Measurements from ENCODE around the gene JADE1.

Gene JADE1

DNA sequence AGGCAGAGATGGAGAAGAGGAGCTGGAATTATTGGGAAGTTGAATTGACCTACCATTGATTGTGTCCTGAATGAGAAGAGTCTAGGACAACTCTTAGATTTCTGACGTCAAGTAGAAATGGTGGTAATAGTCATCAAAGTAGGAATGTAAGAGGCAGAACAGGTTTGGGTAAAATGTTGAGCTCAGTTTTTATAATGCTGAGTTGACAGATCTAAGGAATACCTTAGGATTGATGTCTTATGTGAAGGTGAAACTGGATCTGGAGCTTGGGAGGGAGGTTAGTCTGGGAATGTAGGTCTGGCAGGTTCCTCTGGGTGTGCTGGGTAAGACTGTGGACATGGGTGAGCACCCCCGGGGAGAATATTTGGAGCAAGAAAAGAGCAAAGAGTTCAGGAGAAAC lies 31.9 kb downstream of the JADE1 start:
- DNase-seq (ENCODE audit: low read depth in 2 of 2), result no peak

DNA sequence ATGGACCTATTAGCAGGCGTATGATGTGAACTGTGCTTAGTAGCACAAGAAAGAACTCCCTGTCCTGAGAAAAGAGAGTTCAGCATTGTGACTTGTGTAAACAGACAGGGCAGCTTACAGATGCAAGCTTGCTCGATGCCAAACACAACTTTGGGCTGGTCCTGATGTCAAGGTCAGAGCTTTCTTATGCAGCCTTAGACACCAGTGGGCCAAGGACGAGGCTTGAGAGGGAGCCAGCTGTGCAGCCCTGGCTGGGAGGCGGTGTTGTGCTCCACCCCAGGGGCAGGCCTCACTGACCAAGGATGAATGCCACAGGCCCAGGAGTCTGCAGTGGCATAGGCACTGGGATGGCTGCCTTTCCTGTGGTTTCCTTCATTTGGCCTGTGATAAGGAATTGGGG lies 35.4 kb downstream of the JADE1 start:
- DNase-seq (ENCODE audit: low read depth in 2 of 2), result no peak

DNA sequence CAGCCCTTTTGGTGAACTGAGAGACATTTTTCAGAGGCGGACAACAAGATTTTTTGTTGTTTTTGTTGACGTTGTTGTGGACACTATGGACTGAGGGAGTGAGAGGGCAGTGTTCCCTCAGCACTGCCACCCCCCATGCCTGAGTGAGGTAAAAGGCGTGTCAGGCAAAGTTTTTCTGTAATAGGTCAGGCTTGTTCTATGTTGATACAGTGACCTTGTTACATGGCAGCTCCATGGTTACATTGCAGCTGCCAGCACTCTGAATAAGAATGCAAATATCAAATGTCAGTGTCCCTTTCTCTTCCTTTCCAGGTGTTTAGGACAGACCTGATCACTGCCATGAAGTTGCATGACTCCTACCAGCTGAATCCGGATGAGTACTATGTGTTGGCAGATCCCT lies 36.6 kb downstream of the JADE1 start:
- DNase-seq (ENCODE audit: low read depth in 2 of 2), result no peak

DNA sequence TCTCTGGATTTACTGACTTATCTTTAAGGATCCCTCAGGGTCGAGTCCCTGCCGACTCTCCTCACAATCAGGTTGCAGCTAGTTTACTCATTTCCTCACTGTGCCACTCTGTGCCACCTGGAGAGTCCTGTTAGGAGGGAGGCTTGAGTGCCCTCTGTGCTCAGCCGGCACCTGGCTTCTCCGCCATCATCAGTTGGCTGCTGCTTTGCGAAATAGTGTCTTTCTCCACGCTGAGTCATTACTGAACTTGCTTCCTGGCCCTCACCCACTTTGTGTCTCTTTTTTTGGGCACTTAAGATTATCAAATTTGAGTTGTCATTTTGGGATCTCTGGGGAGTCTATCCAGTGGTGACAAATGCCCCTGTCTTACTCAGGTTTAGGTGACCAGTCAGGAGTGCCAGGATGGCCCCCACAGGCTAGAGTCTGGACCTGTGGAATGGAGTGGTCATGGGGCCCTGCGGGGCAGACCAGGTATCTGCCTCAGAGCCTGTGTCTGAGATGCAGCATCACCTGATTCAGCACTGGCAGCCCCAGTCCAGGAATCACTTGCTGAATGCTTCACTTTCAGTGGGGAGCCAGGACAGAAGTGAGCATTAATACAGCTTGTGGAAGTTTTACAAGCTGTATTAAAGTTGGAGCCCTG lies 37.7 kb downstream of the JADE1 start:
- no peak for DNase-seq (ENCODE audit: low read depth in 2 of 2)

DNA sequence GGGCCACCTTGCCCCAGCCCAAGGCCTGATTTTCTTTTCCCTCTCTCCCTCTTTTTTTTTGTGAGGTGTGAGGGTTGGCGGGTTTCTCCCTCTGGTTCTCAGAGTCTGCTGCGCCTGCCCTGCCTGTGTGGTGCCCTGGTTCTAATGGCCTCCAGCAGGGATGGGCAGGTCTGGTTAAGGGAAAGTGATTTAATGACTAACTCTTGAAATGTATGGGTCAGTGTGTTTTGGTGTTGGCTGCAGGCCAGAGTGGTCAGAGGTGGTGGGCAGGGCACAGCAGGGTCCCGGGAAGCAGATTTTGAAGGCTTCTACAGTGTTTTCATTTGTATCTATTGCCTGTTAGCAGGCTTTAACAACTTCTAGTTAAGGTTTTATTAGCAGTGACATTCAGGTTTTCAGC lies 39.0 kb downstream of the JADE1 start:
- no peak for DNase-seq (ENCODE audit: low read depth in 2 of 2)

DNA sequence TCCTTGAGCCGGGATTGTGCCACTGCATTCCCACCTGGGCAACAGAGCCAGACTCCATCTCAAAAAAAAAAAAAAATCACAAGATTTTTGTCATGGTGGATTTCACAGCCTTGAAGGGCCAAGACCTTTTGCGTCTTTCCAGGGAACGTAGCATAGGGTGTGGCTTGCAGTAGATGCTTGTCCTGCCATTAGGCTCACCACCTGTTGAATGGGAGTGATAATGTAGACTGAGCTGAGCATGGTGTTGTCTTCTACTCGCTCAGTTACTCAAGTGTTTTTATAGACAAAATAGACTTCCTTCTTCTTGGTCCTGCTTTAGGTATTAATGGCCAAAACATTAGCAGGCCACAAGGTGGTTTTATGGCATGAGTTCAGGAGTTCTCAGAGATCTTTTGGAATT lies 40.8 kb downstream of the JADE1 start:
- no peak for DNase-seq (ENCODE audit: low read depth in 2 of 2)

DNA sequence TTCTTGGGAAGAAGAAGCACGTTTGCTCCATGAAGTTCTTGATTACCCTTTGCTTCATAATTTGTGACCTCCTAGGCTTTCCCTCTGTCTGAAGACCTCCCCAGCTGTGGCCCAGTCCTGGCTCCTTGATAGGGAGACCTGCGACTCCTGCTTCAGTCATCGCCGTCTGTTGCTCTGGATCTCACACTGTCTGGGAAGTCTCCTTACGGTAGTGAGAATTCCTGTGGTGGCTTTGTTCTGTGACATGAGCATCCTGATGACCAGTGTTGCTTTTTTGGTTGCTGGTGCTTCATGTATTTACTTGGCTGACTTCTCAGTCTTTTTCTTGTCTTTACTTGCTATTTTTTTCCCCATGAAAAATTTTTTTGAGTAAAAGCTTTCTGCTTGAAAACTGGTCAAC lies 44.2 kb downstream of the JADE1 start:
- no peak for DNase-seq (ENCODE audit: low read depth in 2 of 2)

DNA sequence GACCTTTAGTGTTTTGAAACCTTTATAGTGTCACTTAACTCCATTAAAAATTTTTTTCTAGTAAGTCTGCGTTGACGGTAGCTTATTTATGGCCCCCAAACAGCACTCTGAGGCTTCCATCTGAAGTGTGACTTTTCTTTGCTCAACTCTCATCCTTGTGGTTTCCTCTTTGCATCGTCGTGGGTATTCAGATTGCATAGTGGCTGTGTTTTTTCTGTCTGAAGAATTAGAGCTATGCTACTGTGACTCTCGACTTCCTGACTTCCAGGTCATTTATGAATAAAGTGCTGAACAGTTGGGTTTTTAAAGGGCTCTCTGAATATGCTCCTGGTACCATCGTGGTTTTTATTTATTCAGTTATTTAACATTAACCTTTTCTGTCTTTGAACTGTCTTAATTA lies 44.9 kb downstream of the JADE1 start:
- DNase-seq (ENCODE audit: low read depth in 2 of 2), result no peak

DNA sequence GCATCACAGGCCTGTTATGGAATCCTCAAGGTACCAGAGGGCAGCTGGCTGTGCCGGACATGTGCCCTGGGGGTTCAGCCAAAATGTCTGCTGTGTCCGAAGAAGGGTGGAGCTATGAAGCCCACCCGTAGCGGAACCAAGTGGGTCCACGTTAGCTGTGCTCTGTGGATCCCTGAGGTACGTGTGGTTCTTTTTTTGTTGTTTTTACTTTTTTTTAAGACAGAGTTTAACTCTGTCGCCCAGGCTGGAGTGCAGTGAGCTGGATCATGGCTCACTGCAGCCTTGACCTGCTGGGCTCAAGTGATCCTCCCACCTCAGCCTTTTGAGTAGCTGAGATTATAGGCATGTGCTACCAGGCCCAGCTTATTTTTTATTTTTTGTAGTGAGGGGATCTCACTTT lies 46.1 kb downstream of the JADE1 start:
- DNase-seq (ENCODE audit: low read depth in 2 of 2), result no peak

DNA sequence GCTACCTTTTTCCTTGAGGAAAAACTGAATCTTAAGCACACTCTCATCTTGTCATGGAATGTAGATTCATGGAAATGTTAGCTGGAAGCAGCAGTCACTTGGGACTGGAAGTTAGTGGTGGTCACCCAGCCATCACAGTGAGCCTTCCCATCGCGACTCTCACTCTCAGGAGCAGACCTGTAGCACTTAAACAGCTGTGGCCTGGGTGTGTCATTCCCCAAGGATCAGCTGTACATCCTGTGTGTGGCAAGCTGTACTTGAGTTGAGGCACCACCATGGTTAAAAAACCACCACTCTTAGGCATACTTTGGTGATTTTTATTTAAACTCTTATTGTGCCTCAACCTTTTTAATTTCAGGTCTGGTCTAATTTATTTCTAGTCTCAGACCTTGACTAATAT lies 46.7 kb downstream of the JADE1 start:
- DNase-seq (ENCODE audit: low read depth in 2 of 2), result no peak

DNA sequence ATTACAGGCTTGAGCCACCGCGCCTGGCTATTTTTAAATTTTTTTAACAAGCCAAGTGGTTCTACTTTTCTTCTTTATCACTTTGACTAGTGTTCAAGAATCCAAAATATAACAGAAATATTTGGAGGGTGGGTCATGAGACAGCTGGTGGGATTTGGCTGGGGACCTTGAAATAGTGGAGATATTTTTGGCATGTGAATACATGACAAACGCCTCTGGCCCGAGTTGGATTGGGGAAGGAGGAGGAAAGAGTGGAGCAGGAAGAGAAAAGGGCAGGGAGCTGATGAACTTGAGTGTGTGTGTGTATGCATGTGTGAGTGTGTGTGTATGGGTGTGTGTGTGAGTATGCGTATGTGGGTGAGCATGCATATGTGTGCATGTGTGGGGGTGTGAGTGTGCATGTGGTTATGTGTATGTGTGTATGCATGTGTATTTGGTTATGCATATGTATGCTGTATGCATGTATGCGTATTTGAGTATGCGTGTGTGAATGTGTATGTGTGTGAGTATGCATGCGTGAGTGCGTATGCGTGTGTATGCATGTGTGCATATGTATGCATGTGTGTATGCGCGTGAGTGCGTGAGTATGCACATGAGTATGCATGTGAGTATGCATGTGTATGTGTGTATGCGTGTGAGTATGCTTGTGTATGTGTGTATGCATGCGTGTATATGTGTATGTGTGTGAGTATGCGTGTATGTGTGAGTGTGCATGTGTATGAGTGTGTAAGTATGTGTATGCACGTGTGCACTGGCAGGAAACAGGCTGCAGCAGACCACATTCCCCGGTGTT lies 49.6 kb downstream of the JADE1 start:
- DNase-seq (ENCODE audit: low read depth in 2 of 2), result no peak

DNA sequence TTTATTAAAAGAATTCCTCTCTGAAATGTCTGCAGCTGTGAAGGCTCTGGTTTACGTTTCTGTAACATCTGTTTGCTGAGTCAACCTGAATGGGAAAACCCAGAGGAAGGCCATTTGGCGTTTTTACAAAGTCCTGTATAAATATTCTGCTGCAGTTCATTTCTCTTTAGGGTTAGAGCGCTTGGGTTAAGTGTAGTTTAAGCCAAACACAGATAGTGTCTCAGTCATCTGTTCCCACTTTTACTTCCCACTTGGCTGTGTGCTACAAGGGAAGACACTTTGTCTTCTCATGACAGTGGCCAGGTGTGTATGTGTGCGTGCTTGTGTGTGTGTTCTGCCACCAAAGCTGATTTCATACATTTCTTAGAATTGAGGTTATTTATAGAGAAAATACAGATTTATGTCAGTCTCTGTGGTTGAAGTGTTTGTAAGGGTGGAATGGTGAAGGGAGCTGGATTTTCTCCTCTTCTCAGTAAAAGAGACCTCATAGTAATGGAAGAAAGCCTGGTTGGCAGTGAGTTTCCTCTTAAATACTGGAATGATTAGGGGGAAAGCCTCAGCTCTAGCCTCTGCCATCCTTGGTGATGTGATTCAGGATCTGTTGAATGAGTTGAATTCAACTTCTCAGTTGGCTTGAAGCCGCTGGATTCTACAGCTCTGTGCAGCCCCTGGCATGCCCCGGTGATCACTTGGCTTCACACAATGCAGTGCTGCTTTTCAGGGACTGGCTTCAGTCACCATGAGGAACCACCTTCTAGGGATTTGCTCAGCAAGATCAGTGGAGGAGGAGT lies 50.6 kb downstream of the JADE1 start:
- DNase-seq (ENCODE audit: low read depth in 2 of 2), result no peak

DNA sequence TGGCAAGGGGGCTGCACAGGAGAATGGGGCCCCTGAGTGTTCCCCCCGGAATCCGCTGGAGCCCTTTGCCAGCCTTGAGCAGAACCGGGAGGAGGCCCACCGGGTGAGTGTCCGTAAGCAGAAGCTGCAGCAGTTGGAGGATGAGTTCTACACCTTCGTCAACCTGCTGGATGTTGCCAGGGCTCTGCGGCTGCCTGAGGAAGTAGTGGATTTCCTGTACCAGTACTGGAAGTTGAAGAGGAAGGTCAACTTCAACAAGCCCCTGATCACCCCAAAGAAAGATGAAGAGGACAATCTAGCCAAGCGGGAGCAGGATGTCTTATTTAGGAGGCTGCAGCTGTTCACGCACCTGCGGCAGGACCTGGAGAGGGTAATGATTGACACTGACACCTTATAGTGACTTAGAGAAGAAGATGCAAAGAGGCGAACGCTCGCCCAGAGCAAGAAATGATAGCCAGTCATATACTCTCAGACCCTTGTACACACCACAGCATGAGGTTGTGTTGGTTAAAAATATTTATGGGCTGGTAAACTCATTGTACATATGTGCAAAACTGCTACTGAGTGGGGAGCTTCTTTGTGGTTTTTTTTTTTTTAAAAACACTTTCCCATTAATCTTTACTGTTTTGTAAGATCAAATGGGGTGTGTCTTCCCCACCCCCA lies 52.5 kb downstream of the JADE1 start:
- no peak for DNase-seq (ENCODE audit: low read depth in 2 of 2)

DNA sequence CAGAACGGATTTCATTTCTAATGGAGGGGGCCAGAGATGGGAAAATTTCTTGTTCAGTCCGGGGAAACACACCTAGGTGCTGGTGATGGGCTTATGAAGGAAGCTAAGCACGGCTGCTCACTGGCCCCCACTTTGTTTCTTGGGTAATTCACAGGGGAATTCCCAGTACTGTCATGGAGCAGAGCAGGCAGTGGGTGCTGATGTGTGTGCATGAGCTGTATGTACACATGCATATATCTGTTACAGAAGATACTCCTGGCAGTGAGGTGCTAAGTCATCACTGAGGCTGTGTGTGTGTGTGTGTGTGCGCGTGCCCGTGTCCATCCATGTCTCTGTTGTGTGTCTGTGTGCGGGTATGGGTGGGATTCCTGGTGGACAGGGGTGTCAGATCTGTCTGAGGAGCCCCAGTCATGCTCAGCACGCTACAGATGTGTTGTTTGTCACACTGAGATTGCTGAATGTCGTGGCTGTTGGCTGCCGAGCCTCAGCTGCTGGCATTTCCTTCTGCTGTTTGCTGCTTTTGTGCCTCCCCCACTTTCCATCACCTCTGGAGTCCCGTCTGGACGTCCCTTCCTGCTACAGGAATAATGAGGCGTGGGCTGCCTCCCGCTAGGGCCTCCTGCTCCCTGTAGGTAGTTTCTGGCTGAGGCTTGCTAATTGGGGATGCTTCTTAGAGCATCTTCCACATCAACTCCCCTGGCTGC lies 53.3 kb downstream of the JADE1 start:
- DNase-seq (ENCODE audit: low read depth in 2 of 2), result no peak

DNA sequence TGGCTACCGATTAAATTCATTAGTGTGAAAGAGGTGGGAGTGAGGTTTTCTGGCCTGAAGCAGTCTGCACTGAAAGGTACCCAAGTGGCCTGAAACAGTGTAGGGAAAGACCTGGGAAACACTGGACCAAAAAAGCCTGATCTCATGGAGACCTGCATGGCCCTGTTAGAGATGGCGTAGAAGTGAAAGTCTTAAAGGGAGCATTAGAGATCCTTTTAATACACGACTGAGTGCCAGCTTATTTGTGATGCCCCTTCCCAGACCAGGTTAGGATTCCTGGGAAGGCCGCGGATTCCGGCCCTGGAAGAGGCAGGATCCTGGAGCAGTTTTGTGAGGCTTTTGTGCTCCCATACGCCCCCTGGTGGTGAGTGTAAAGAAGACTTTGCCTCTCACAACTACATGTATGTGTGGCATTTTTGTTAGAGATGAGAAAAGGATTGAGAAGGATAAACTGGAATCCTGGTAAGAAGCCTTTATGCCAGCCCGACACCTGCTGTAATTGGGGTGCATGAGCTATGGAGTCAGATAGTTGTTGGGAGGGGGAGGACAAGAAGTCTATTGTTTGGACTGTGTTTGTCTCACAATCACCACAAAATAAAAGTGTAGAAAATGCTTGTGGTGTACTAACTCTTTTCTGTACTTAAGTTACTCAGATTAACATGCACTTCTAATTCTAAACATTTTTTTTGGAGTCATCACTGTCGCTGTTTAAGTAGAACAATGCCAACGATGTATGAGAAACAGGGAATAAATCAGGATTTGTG lies 54.0 kb downstream of the JADE1 start:
- peak in 1 of 2 donors; percentile 53 for DNase-seq (ENCODE audit: low read depth in 2 of 2)

DNA sequence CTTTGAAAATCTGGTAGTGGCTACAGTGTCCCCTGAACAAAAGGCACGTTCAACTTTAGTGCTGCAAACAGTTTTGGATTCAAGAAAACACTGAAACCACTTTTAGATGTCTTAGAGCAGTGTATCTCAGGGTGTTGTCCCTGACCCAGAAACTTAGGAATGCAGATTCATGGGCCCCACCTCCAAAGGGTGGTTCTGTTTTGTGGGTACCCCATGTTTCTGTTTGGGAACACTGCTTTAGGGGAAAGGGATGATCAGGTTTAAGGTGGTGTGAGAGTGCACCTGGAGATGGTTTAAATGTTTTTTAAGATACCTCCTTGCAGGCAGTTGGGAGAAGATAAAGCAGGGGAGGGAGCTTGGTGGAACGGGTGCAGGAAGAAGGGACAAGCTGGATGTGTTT lies 55.6 kb downstream of the JADE1 start:
- no peak for DNase-seq (ENCODE audit: low read depth in 2 of 2)

DNA sequence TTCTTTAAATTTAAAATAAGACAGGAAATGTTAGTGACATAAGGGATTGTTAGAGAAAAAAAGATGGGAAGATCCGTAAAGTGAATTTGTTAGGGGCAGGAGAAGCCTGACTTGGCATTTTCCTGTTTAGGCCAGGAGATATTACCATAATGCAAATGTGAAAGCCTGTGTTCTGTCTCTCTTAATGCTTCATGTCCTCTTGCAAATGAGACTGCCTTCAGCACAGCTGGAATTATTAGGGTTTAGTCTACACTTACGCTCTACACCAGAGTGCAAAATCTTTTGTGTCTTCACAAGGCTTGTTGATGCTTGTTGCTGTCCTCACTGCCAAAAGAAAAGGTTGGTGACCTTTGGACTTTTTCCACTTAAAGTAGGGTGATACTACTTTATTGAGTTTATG lies 56.8 kb downstream of the JADE1 start:
- DNase-seq (ENCODE audit: low read depth in 2 of 2), result no peak

DNA sequence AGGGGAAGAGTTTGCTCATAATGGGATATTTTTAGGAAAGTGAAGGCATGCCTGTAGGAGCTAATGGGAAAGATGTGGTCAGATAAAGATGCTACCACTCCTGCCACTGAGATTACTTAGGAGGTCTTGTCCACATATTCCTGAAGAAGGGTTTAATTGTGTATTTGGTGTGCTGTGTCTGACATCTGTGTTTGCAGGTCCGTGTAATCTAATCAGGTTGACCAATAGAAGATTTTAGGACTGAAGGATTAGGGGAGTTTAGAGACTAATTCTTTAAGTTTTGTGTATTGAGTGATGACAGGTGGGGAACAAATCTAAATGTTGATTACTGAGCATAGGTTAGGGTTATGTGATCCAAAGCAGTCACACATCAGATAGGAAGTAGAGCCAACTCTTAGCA lies 57.2 kb downstream of the JADE1 start:
- no peak for DNase-seq (ENCODE audit: low read depth in 2 of 2)

DNA sequence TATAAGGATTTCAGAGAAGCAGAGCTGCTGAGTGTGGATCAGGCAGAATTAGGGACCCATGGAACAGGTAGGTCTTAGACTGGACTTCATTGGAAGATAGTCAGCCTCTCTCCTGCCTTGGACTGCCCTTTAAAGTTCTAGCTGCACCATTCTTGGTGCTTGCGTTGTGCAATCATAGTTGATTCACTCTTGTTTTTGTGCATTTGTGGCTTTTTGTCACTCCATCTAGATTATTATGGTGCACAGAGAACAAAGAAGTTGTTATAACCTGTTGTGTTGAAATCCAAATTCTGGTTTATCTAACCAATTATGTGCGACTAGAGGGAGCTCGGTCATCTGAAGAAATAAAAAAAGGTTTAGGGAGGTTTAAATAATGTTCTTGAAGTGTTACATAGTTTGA lies 59.3 kb downstream of the JADE1 start:
- DNase-seq (ENCODE audit: low read depth in 2 of 2), result no peak

DNA sequence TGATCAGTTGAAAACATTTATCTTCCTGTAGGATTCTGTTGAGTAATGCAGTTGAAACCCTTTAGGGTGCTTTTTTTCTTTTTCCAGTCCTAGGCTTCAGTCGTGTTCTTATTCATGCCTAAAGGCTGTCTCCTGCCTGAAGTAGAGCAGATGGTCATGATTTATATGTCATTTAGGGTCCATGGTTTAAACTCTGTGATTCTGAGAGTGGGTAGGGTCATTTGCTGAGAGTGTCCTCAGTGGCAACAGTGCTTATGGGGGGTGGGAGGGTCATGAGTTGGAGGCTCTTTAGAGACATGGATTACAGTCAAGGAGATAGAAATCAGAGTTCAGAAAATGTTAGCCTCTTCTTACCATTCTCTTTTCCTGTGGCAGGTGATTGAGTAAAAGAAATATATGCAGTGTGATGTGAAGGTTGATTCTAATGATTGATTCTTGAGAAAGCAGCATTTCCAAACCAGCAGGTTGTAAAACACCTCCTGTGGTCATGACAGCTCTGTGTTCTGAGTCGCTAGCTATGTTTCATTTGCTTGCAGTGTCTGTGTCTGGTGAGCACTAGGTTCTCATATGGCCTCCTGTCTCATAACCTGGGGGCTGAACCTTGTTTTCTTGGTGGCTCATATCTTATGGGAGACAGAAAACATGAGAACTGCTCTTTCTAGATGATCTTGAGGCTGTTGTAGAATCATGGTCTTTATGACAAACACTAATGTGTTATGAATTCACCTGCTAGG lies 60.4 kb downstream of the JADE1 start:
- no peak for DNase-seq (ENCODE audit: low read depth in 2 of 2)

Measured in stimulated activated CD8-positive, alpha-beta memory T cell treated with anti-CD3 and anti-CD28 coated beads, Interleukin-7, amount 100 ng/mL, for 1 hour (primary cell).